ENCODE data around the gene TPRX1.
"Not testable (repeated sequence)": the region's sequence is repeated elsewhere in the genome, so short reads cannot be mapped to it uniquely, and the experiment has no call there.

Gene TPRX1

DNA sequence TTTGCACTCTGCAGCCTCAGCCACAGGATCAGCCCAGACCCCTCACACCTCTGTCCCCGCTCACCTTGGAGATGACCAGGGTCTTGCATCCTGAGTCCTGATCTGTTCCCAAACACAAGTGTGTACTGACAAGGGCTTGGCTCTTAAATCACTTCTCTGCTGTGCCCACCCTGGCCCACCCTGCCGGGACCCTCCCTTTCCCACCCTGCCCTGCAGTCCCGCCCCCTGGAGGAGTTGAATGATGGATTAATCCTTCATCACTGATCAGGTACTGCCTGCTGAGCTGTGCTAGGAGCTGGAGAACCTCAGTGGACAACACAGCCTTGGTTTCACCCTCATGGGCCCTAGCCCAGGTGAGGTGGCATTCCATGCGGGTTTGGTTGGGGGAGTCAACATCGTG lies at the start of gene TPRX1:
Gene TPRX1 (minus strand): TSS at position 101 of the 400 bp plus-strand sequence. CDS start 12 bp downstream, at position 89.
- not testable (repeated sequence) for DNase-seq (ENCODE audit: low read depth)

GRCh38 chr19:47853003-47853402 lies 48.7 kb upstream of the TPRX1 start:
- no peak for DNase-seq (ENCODE audit: low read depth)
- no peak overlapping the region for H3K4me3 ChIP-seq (ENCODE audit: low read depth, low read length)

More for the DNA sequence above, at the start of gene TPRX1:
- not testable (repeated sequence) for H3K4me3 ChIP-seq (ENCODE audit: low read depth, low read length)

DNA sequence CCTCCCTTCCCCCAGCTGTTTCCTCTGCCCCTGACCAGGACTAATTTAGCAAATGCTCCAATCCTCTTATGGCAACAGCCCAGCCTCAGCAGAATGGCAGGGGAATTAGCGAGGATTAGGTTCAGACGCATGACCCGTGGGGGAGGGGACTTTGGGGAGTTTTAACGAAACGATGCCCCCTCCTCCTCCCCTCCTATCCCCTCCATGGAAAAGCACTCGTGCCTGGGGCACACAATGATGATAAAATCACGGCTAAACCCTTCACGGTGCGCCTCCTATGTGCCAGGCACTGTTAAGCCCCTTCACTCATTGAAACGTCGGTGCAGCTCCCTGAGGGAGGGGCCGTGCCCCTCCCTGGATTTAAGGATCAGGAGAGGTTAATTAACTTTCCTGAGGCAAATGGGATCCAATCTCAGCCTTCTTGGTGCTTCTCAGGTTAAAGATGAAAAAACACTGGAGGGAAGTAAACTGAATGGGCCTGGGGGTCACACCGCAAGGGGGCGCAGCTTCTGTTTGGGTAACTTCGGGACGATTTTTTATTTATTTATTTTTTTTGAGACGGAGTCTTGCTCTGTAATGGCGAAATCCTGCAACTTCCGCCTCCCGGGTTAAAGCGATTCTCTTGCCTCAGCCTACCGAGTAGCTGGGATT lies 44.6 kb upstream of the TPRX1 start:
- DNase-seq (ENCODE audit: low read depth), result no peak
- H3K4me3 ChIP-seq (ENCODE audit: low read depth, low read length), result no peak overlapping the region

DNA sequence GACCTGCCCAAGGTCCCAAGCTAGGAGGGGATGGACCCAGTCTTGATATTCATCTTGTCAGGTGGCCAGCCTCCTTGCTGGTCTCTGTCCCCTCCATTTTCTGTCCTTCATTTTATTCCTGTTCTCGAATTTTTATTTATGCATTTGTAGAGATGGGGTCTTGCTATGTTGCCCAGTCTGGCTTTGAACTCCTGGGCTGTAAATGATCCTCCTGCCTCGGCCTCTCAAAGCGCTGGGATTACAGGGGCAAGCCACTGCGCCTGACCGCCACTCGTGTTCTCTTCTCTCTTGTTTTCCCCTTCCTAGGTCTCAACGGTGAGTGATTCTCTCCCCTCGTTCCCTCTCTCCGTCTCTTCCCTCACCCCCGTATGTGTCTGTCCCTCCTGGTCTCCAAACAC lies 44.1 kb upstream of the TPRX1 start:
- no peak for DNase-seq (ENCODE audit: low read depth)
- H3K4me3 ChIP-seq (ENCODE audit: low read depth, low read length), result no peak overlapping the region

DNA sequence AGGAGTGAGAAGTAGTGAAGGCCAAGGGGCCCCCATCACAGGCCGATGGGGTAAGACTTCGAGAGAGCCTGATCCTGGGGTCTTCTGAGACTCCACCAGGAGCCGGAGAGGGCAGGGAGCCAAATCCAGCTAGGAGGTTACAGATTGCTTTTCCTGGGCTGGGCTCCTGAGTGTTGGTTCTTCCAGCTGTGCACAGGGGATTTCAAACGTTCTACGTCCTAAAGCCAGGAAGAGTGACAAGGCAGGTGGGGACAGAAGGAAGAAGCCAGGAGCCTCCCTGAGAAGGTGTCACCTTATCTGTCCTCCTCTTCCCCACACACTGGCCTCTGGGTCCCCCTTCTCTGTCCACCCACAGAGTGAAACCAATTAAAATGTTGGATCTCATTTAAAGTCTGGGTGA lies 38.6 kb upstream of the TPRX1 start:
- DNase-seq (ENCODE audit: low read depth), result no peak
- no peak overlapping the region for H3K4me3 ChIP-seq (ENCODE audit: low read depth, low read length)

DNA sequence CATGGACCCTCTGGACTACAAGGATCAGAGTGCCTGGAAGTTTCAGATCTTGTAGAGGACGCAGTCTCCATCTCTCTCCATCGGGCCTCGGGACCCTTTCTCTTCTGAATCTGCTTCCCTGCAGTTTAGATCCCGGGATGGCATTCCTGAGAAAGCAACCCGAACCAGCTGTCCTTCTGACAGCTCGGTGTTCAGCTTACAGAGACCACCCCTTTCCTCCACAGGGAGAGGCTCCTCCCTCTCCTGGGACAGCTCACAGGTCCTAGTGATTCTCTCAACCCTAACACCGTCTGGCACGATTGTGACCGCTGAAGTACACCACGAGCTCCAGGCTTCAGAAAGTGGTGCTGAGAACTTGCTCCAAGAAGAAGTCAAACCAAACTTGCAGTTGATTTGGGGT lies 35.6 kb upstream of the TPRX1 start:
- H3K4me3 ChIP-seq (ENCODE audit: low read depth, low read length), result no peak overlapping the region
- DNase-seq (ENCODE audit: low read depth), result no peak

DNA sequence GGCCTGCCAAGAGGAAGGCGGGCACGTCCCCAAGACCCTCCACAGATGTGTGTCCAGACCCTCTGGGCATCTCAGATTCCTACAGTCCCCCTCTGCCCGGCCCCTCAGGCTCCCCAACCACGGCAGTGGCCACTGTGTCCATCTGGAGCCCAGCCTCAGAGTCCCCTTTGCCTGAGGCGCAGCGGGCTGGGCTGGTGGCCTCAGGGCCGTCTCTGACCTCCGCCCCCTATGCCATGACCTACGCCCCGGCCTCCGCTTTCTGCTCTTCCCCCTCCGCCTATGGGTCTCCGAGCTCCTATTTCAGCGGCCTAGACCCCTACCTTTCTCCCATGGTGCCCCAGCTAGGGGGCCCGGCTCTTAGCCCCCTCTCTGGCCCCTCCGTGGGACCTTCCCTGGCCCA lies 35.1 kb upstream of the TPRX1 start:
- no peak overlapping the region for H3K4me3 ChIP-seq (ENCODE audit: low read depth, low read length)
- DNase-seq (ENCODE audit: low read depth), result no peak

- H3K4me3 ChIP-seq (ENCODE audit: low read depth, low read length), result no peak overlapping the region
- DNase-seq (ENCODE audit: low read depth), result no peak
These were observed 31.7 kb upstream of the TPRX1 start for GRCh38 chr19:47836038-47836437.

GRCh38 chr19:47832723-47833122 lies 28.4 kb upstream of the TPRX1 start:
- no peak overlapping the region for H3K4me3 ChIP-seq (ENCODE audit: low read depth, low read length)
- DNase-seq (ENCODE audit: low read depth), result no peak

- DNase-seq (ENCODE audit: low read depth), result no peak
- H3K4me3 ChIP-seq (ENCODE audit: low read depth, low read length), result no peak overlapping the region
These were observed 22.4 kb upstream of the TPRX1 start for GRCh38 chr19:47826800-47827199.

GRCh38 chr19:47824396-47824795 lies 20.0 kb upstream of the TPRX1 start:
- no peak overlapping the region for H3K4me3 ChIP-seq (ENCODE audit: low read depth, low read length)
- no peak for DNase-seq (ENCODE audit: low read depth)

- DNase-seq (ENCODE audit: low read depth), result no peak
- no peak within 1 kb of the TSS for H3K4me3 ChIP-seq (ENCODE audit: low read depth, low read length)
These were observed 17.2 kb upstream of the TPRX1 start, which contains the start of gene CRX for GRCh38 chr19:47821460-47822020. CRX (plus strand) TSS chr19:47821937; CDS start chr19:47834444, 12,507 bp downstream.

- no peak for DNase-seq (ENCODE audit: low read depth)
- no peak overlapping the region for H3K4me3 ChIP-seq (ENCODE audit: low read depth, low read length)
These were observed 16.1 kb upstream of the TPRX1 start for GRCh38 chr19:47820410-47820809.

- H3K4me3 ChIP-seq (ENCODE audit: low read depth, low read length), result no peak overlapping the region
- no peak for DNase-seq (ENCODE audit: low read depth)
These were observed 15.5 kb upstream of the TPRX1 start for GRCh38 chr19:47819858-47820257.

DNA sequence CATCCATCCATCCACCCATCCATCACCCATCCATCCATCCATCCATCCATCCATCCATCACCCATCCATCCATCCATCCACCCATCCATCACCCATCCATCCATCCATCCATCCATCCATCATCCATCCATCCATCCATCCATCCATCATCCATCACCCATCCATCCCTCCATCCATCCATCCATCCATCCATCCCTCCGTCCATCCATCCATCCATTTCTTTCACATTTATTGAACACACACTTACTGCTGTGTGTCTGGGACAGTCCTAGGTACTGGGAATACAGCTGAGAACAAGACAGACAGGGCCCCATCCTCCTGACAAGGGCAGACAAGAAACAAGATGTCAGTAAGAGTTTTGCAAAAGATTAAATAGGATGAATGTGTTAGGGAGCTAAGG lies 13.9 kb upstream of the TPRX1 start:
- DNase-seq (ENCODE audit: low read depth); H3K4me3 ChIP-seq (ENCODE audit: low read depth, low read length): not testable (repeated sequence)

DNA sequence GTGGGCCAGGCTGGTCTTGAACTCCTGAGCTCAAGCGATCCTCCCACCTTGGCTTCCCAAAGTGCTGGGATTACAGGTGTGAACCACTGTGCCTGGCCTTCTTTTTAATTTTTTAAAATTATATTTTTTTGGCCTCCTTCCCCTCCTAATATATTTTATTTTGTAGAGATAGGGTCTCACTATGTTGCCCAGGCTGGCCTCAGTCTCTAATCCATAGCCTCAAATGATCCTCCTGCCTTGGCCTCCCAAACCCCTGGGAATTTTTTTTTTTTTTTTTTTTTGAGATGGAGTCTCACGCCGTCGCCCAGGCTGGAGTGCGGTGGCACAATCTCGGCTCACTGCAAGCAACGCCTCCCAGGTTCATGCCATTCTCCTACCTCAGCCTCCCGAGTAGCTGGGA lies 11.9 kb upstream of the TPRX1 start:
- DNase-seq (ENCODE audit: low read depth), result not testable (repeated sequence)

DNA sequence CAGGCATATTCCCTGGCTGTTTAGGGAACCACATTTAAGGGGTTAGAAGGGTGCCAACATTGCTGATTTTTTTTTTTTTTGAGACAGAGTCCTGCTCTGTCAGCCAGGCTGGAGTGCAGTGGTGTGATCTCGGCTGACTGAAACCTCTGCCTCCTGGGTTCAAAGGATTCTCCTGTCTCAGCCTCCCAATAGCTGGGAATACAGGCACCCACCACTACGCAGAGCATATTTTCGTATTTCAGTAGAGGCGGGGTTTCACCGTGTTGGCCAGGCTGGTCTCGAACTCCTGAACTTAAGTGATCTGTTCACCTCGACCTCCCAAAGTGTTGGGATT lies 9.6 kb upstream of the TPRX1 start:
- H3K4me3 ChIP-seq (ENCODE audit: low read depth, low read length), result no peak overlapping the region
- no peak for DNase-seq (ENCODE audit: low read depth)

More for the DNA sequence above, 11.9 kb upstream of the TPRX1 start:
- H3K4me3 ChIP-seq (ENCODE audit: low read depth, low read length), result not testable (repeated sequence)

GRCh38 chr19:47813304-47813994 lies 9.1 kb upstream of the TPRX1 start:
- no peak for DNase-seq (ENCODE audit: low read depth)
- no peak overlapping the region for H3K4me3 ChIP-seq (ENCODE audit: low read depth, low read length)

- DNase-seq (ENCODE audit: low read depth), result no peak
These were observed 2.1 kb upstream of the TPRX1 start for GRCh38 chr19:47806435-47806834.

GRCh38 chr19:47805313-47805712 lies 962 bp upstream of the TPRX1 start:
- no peak overlapping the region for H3K4me3 ChIP-seq (ENCODE audit: low read depth, low read length)
- no peak for DNase-seq (ENCODE audit: low read depth)

More at GRCh38 chr19:47806435-47806834, 2.1 kb upstream of the TPRX1 start:
- H3K4me3 ChIP-seq (ENCODE audit: low read depth, low read length), result no peak overlapping the region

GRCh38 chr19:47803671-47804070 lies 680 bp downstream of the TPRX1 start:
- H3K4me3 ChIP-seq (ENCODE audit: low read depth, low read length); DNase-seq (ENCODE audit: low read depth): not testable (repeated sequence)
